ENCODE results near the gene C22orf15.

The C22orf15 gene

DNA sequence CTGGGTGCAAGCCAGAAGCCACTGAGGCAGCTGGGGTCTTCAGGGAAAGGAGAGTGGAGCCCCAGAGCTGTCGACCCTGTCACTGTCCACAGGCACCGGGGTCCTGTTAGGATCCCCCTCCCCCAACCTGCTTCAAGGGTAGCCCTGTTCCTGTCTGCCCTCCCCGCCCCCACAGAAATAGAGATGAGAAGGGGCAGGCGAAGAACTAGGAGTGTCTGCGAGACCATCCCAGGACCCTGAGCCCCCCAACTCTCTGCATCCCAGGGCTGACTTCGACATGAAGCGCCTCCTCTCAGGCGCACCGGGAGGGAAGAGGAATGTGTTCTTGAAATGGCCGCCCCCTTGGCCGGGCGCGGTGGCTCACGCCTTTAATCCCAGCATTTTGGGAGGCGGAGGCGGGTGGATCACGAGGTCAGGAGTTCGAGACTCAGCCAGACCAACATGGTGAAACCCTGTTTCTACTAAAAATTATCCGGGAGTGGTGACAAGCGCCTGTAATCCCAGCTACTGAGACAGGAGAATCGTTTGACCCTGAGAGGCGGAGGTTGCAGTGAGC is 11.3 kb upstream of the C22orf15 start:
- no peak for DNase-seq

DNA sequence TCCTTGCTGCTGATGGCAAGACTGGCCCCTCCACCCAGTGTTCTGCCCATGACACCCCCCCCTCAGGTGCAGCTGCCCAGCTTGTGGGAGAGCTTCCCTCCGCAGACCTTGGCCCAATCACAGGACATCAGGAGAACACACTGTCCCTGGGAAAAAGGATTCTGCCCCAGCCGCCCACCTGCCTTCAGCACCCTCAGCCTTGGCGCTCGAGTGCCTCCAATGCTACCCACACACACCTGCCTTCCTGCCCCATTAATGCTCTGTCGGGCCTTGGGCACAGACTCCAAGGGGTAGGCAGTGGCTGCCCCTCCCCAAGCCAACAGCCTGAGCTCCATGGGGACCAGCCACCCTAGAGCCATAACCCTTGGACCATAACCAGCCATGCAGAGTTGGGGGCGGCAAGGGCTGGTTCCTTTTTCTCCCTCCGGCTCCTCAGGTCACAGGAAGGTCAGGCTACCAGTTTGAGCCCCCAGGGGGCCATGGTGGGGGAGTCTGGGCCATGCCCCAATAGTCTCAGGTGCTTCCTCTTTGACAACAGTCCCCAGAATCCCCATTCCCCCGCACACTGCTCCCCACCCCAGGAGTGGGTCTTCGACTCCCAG is 10.6 kb upstream of the C22orf15 start:
- no peak for DNase-seq

DNA sequence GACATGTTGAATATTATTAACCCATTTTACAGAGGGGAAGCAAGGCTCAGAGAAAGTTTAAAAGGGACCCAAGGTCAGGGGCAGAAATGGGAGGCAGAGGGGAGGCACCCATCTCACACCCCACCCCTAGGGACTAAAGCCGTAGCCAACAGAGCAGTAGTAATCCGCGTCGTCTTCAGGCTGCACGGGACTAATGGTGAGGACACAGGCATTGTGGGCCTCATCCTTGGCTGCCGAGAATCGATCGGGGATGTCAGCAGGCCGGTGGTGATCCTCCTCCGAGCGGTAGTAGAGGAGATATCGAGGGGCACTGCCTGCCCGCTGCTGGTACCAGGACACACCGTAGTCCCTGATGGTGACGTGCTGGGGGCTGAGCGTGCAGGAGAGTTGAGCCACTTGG is 10.0 kb upstream of the C22orf15 start:
- DNase-seq: no peak

DNA sequence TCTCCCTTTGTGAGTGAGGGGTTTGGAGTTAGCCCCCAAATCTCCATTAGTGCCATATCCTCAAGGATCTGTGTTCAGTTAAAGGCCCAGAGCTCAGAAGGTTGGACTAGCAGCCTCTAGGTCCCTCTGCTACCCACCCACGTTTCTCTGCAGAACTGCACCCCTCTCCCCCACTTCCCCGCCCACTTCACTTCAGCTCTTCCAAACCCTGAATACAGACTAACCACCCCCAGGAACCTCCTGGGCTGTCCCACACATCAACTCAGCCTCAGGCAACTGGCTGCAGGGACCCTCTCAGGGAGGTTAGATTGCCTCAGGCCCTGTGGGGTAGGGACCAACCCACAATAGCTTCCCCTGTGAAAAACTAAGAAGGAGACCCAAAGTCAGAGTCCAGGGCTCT is 9.4 kb upstream of the C22orf15 start:
- DNase-seq: no peak

DNA sequence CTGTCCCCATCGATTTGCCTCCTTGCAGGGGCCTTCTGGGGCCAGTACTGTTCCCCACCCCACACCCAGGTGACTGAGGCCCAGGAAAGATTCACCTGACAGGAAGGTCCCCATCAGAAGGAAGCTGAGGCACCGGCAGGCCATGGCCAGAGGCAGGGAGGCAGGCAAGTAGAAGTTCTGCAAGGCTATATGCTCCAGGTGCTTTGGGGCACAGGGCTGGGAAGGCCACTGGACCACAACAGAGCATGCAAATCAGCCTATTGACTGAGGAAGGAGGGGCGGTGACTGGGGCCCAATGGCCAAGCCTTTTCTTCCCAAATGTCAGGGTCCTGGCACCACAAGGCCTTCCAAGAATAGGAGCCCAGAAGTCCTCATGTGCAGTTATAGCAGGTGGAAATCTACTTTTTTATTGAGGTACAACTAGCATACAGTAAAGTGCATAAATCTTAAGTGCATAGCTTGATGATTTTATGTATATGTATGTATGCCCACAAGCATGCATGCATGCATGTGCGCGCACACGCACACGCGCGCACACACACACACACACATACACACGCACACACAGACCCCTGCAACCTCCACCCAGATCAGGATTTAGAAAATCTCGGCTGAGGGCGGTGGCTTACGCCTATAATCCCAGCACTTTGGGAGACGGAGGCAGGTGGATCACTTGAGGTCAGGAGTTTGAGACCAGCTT is 8.4 kb upstream of the C22orf15 start, which contains the start of gene VPREB3:
TSS of gene VPREB3 (minus strand) at position 206 of the 700 bp plus-strand sequence. CDS start at position 144, 62 bp downstream.
- DNase-seq: no peak

DNA sequence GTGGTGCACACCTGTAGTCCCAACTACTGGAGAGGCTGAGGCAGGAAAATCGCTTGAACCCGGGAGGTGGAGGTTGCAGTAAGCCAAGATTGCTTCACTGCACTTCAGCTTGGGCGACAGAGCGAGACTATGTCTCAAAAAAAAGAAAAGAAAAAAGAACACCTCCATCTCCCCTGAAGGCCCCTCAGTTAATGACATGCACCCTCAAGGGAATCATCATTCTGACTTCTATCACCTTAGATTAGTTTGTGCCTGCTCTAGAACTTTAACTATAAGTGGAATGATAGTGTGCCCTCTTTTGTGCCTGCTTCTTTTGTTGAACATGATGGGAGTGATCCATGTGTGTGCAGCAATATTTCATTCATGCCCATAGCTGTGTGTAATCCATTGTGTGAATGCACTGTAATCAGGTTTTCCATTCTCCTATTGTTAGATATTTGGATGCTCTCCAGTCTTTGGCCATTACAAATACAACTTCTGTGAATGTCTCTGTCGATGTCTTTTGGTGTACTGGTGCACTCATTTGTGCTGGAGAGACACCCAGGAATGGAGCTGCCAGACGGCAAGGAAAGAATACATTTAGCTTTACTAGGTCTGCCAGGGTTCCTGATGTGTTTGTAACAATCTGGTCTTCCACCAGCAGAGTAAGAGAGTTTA is 7.7 kb upstream of the C22orf15 start:
- DNase-seq: no peak

DNA sequence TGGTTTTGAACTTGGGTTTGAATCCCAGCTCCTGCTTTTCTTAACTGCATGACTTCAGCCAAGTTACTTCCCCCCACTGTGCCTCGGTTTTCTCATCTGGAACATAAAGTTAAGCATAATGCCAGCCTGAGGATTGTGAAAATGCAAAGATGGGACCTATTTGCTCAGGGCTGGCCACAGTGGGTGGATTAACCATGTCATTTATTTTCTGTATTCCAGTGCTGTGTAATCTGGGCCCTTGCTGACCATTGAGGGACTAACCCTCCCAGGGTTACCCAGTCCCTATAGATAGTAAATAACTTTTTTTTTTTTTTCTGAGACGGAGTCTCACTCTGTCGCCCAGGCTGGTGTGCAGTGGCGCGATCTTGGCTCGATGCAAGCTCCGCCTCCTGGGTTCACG is 7.1 kb upstream of the C22orf15 start:
- DNase-seq: no peak

DNA sequence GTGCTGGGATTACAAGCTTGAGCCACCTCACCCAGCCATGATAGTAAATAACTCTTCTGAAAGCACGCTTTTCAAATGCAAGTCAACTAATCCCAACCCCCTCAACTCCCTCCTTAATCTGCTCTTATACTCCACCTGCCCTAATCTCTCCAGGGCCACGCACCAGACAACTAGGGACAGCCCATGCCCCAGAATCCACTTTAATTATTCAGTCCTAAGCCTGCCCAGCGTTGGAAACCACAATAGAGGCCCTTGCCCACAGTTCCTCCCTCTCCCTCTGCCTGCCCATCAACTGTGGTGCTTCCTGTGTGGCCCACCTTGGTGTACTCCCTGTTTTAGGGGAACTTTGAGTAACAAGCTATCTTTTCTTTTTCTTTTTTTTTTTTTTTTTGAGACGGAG is 5.9 kb upstream of the C22orf15 start:
- DNase-seq: no peak

DNA sequence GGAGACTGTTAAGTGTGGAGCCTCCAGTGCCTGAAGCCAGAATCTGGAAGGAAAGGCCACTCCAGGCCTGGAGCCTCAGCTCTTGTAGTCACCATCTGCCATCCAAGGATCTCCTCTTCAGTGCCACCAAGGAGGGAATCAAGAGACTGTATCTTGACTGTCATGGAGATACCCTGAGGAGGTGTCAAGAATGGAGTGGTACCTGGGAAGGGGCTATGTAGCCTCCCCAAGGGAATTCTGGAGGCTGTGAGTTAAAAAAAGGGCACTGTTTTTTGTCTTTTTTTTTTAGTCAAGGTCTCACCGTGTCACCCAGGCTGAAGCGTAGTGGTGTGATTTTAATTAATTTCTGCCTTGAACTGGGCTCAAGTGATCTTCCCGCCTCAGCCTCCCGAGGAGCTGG is 3.2 kb upstream of the C22orf15 start:
- no peak for DNase-seq

DNA sequence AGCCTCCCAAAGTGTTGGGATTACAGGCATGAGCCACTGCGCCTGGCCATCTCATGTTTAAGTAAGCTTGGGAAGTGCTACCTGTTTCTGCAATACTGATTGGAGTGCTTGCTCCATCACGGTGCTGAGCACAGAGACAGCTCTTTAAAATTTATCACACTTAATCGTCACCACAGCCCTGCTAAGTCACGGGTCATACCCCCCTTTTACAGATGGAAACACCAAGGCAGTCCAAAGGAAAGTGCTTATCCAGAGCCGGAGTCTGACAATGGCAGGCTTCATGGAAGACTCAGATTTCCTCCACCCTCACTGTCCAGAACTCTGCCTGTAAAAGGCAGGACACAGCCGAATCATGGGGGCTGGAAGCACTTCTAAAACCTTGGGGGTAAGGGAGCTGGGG is 2.7 kb upstream of the C22orf15 start:
- DNase-seq: no peak

DNA sequence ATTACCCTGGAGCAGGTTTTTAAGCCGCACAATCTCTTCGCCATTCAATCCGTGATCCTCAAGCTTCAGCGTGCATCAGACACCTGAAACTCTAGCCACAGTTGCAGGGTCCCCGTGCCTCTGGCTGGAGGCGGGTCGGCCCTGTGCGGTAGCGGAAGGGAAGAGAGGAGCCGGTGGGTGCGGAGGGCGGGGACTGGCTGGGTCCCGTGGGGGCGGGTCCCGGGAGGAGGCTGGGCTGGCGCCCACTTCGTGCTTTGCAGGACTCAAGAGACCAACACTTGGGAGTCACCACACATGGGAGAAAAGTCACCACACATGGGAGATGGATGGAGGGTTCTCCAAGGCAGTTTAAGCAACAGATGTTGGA is 772 bp downstream of the C22orf15 start:
- DNase-seq: no peak

DNA sequence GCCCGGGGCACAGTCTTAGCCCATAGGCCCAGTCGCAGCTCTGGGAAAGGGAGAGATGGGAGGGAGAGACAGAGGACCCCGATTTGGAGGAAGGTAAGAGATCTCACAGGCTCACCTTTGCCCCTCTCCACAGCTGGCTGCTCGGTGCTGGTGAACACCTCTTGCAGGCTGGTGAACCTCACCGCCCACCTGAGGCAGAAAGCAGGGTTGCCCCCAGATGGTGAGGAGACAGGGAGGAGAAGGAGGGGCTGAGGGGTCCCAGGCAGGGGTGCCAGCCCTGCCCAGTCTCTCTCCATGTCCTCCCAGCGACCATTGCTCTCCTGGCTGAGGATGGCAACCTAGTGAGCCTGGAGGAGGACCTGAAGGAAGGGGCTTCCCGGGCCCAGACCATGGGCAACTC is 1.2 kb downstream of the C22orf15 start:
- no peak for DNase-seq

DNA sequence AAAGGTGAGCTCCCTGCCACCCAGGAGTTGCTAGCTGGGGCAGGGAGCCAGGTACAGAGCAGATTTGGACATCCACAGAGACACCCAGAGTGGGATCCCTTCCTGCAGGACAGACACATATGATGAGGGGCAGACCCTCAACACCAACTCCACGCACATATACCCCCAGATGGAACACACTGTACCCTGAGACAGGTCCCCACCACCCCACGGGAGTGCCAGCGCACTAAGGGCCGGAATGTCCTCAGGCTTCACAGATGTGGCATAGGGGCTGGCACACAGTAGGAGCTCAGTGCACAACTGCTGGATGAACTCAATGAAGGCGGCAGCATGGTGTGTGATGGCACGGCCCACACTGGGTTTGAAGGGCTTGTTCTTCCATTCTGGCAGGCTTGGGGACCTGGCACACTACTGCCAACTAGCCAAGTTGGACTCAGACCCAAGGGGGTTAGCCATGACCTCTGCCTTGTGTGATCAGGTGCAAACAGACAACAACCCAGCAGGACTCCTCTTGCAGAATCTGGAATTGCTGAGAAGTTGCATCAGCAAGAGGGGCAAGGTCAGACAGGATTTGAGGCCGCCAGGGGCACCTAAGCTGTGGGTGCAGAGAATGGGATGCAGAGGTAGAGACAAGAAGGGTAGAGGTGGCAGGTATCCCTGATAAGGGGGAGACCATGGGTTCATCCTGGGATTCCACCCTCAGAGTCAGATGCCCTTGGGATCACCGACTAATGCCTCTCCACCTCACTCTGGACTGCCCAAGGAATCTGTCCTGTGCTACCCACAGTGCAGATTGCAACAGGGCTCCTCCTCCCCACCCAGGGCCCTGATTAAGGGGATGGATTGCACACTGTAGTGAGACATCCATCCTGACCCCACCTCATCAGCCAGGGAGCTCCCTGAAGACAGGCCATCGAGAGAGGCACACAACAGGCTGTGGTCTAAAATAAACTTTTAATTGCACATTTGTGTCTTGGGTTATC is 2.4 kb downstream of the C22orf15 start:
- no peak for DNase-seq

DNA sequence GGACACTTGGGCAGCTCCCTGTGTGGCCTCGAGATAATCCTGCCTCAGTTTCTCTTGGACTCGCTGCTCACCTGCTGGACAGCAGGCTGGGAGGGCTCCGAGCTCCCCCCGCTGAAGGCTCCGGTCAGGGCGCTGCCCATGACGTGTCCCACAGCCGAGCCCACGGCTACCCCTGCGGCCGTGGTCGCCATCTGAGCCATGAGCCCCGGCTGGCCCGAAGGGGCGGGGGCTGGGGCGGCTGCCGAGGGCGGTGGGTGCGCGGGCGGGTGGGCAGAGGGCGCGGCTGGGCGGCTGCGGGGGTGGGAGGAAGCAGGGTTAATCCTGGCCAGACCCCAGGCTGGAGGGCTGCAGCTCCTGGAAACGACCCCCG is 4.5 kb downstream of the C22orf15 start:
- no peak for DNase-seq

DNA sequence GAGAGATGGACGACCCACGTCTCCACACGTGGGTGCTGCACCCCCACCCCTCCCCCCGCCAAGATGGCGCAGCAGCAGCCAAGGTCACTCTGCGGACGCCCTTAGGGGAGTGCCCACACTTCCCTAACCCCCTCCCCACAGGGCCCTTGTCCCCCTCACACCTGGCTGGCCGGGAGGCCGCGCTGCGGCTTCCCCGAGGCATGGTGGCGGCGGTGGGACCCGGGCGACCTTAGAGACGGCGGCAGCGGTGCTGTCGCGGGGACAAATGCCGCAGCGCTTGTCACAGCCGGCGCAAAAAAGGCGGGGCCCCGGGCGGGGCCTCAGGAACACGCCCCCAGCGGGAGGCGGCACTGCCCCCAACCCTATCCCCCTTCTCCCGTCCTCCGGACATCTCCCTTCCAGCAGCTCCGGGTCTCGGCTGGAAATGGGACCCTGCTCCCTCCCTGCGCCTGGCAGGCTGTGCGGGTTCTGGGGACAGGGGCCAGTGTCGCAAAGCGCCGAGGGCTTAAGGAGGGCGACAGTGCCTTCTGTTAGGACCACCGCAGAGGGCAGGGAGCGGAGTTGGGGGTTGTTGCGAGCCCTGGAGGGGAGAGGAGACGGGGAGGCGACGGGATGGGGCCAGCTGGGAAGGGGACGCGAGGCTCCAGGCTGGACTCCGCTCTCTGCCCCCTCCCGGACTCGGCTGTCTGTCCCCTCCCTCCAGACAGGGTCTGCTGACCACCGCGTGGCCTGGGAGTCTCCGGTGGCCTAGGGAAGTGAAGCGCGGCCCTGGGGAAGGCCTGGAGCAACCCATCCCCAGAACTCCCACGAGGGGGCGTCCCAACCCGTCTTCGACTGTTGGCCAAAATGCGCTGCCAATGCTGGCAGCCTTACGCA is 5.1 kb downstream of the C22orf15 start, which contains the start of gene CHCHD10:
TSS of gene CHCHD10 (minus strand) at position 300 of the 876 bp plus-strand sequence. CDS start at position 202, 98 bp downstream.
- DNase-seq: no peak

DNA sequence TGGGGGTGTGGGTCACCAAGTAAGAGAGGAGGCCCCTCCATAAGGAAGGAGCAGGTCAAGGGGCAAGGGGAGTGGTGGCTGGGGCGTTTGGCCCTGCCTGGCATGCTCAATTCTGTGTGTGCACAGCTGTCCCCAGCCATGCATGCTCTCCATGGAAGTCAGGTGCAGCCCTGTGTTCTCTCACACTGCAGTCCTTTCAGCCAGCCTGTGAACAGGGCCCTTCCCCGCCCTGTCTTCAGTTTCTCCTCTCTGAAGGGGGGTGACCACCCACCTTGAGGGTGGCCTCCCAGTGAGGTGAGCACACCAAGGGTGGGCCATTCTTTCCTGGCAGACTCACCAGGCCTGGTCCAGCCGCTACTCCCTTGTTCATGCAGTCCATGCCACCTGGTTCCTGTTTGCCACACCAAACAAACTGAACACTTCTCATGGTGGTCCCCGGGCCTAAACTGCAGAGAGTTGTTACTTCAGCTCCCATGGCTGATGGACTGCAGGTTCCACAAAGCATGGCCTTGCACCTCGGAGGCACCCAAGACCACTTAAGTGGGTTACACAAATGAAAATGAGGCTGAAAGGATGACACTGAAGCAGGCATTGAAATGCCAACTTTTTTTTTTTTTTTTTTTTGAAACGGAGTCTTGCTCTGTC is 6.7 kb downstream of the C22orf15 start:
- DNase-seq: no peak

DNA sequence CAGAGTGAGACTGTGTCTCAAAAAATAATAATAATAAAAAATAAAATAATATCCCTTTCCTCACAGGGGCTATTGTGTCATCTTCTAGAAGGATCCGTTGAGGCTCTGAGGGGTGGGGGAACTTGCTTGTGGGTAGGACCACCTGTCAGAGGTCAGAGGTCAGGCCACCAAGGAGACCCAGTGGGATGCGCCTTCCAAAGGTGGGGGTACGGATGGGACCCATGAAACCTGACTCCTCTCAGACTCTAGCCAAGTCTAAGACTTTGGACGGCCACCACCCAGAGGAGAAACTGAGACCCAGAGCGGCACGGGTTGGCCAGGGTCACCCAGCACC is 9.5 kb downstream of the C22orf15 start:
- DNase-seq: no peak

DNA sequence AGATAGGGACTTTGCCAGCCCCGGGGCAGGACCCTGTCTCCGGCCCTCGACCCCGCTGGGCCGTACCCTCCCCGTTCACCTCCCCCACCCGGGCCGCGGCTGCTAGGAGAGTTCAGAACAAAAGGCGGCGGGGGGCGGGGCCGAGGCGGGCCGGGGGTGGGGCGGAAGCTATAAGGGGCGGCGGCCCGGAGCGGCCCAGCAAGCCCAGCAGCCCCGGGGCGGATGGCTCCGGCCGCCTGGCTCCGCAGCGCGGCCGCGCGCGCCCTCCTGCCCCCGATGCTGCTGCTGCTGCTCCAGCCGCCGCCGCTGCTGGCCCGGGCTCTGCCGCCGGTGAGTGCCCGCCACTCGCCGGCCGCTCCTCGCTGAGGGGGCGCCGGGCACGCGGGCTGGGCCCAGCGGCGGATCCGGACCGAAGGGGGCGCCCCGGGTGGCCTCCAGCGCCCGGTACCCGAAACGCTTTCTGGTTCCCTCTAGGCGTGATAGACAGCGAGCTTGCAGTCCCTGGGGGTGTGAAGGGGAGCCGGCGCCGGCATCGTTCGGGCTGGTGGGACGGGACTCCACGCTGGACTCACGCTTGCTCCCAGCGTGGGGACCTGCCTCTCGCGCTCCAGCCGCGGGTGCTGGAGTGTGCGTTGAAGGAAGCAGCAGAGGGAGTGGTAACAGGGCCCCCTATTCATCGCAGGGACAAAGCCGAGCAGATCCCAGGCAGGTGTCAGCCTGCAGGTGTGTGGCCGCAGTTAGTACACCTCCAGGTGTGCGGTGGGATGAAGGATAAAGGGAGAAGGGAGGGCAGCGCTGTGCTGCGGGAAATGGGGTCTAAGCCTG is 10.1 kb downstream of the C22orf15 start, which contains the start of gene MMP11:
TSS of gene MMP11 (plus strand) at position 201 of the 825 bp plus-strand sequence. CDS start at position 223, 22 bp downstream.
- no peak for DNase-seq

DNA sequence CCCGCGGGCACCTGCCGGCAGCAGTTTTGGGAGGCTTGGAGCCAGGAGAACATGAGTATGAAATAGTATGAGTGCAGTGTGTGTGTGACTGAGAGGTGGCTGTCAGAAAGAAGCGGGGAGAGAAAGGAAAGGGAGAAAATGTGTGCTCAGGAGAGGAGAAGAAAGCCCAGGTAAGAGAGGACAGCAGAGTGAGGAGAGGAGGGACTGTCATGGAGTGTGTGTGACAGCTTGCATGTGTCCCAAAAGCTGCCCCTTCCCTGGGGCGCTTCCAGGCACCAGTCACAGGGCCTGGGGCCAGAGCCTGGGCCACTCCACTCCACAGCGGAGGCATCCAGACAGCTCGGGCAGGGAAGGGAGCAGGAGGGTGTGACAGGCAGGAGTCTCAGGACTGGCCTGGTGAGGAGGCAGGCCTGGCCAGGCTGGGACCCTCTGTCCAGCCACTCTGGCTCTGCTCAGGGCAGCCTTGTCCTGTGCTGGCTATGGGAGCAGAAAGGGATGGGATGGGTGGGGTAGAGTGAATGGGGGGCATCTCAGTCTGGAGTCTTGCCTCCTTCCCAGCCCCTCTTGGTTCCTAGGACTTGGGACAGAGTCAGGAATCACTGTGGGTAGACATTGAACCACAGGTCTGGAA is 10.8 kb downstream of the C22orf15 start:
- no peak for DNase-seq

Measured in NCI-H187 treated with DMSO at 0.1 percent for 48 hours (cell line).